GM23338 (cell line): ENCODE data around the gene NSG1. TPM values are rescaled to one million over a fixed set of nuclear protein-coding genes. Genes with fewer than 3 reads are reported as not detected.

Experiments
- ATAC-seq: fragments of 200-7000 bp; cut with Tn5 transposase; 3 replicates; pipeline ENCODE4 v1.9.1; 2020
- DNase-seq: peaks from one replicate; pipeline ENCODE4 v3.0.0-alpha.2; 2015; ENCODE audit warnings: low spot score
- H2AFZ ChIP-seq: fragments of 200-600 bp; sonication (generic); 2 replicates; pipeline ENCODE4 v1.8.0; 2016; ENCODE audit warnings: antibody characterized with exemption, mild to moderate bottlenecking, moderate library complexity
- H3F3A ChIP-seq: fragments of 200-600 bp; sonication (generic); replicated peaks from 2 replicates; pipeline ENCODE4 v1.8.0; 2017; ENCODE audit warnings: antibody characterized with exemption, mixed run types, low read depth
- H3K27ac ChIP-seq: fragments of 200-600 bp; sonication (generic); 2 replicates; pipeline ENCODE4 v1.6.1; 2016; ENCODE audit warnings: low read depth
- H3K27me3 ChIP-seq: fragments of 200-600 bp; sonication (generic); 2 replicates; pipeline ENCODE4 v1.8.0; 2016; ENCODE audit warnings: mild to moderate bottlenecking, mixed run types, moderate library complexity; ENCODE audit not compliant: insufficient read depth
- H3K36me3 ChIP-seq: fragments of 200-600 bp; sonication (generic); 2 replicates; pipeline ENCODE4 v1.8.0; 2016; ENCODE audit warnings: mild to moderate bottlenecking; ENCODE audit not compliant: insufficient read depth
- H3K4me1 ChIP-seq: fragments of 200-600 bp; sonication (generic); 2 replicates; pipeline ENCODE4 v1.8.0; 2016; ENCODE audit warnings: mild to moderate bottlenecking, moderate library complexity; ENCODE audit not compliant: insufficient read depth
- H3K4me2 ChIP-seq: fragments of 200-600 bp; sonication (generic); 2 replicates; pipeline ENCODE4 v1.7.1; 2017; ENCODE audit warnings: mixed run types
- H3K4me3 ChIP-seq: fragments of 200-600 bp; sonication (generic); 2 replicates; pipeline ENCODE4 v1.6.1; 2016; ENCODE audit warnings: mixed run types
- H3K79me2 ChIP-seq: fragments of 200-600 bp; sonication (generic); replicated peaks from 2 replicates; pipeline ENCODE4 v1.8.0; 2017; ENCODE audit warnings: mild to moderate bottlenecking; ENCODE audit not compliant: insufficient read depth
- H3K9me2 ChIP-seq: fragments of 200-600 bp; sonication (generic); 2 replicates; pipeline ENCODE4 v1.8.0; 2017; ENCODE audit not compliant: insufficient read depth
- H4K20me1 ChIP-seq: fragments of 200-600 bp; sonication (generic); replicated peaks from 2 replicates; pipeline ENCODE4 v1.8.0; 2017; ENCODE audit warnings: mild to moderate bottlenecking; ENCODE audit not compliant: insufficient read depth
- H3K27ac Mint-ChIP-seq: 2 replicates; pipeline ENCODE4 v1.8.0; 2020; ENCODE audit warnings: inconsistent platforms, mild to moderate bottlenecking, moderate library complexity, mixed read lengths
- H3K27me3 Mint-ChIP-seq: 3 replicates; pipeline ENCODE4 v1.8.0; 2022; ENCODE audit warnings: low read depth, mild to moderate bottlenecking, moderate library complexity, mixed read lengths, inconsistent platforms; ENCODE audit not compliant: insufficient read depth, poor library complexity
- H3K36me3 Mint-ChIP-seq: 3 replicates; pipeline ENCODE4 v1.8.0; 2021; ENCODE audit warnings: low read depth, mild to moderate bottlenecking, inconsistent platforms, moderate library complexity, mixed read lengths
- H3K4me1 Mint-ChIP-seq: 3 replicates; pipeline ENCODE4 v1.8.0; 2020; ENCODE audit warnings: mild to moderate bottlenecking, inconsistent platforms, mixed read lengths
- H3K4me3 Mint-ChIP-seq: 3 replicates; pipeline ENCODE4 v1.8.0; 2021; ENCODE audit warnings: moderate library complexity, mild to moderate bottlenecking, inconsistent platforms, mixed read lengths
- H3K9me3 Mint-ChIP-seq: 3 replicates; pipeline ENCODE4 v1.8.0; 2020; ENCODE audit warnings: moderate library complexity, mild to moderate bottlenecking, inconsistent platforms, mixed read lengths
- CREB1 ChIP-seq: fragments of 250-450 bp; sonication (Bioruptor Pico); IDR thresholded peaks from 2 replicates; pipeline ENCODE4 v1.5.0; 2020; ENCODE audit warnings: low read depth, mild to moderate bottlenecking, moderate library complexity
- EZH2 ChIP-seq: fragments of 200-600 bp; sonication (generic); IDR thresholded peaks from one replicate; pipeline ENCODE4 v1.8.0; 2017; ENCODE audit warnings: antibody characterized with exemption, mild to moderate bottlenecking, low read depth; ENCODE audit not compliant: unreplicated experiment
- EZH2phosphoT487 ChIP-seq: fragments of 200-600 bp; sonication (generic); IDR thresholded peaks from one replicate; pipeline ENCODE4 v1.8.1; 2018; ENCODE audit warnings: antibody characterized with exemption; ENCODE audit not compliant: unreplicated experiment
- NANOG ChIP-seq: IDR thresholded peaks from 2 replicates; pipeline ENCODE4 v1.6.1; 2016; ENCODE audit warnings: antibody characterized with exemption, borderline replicate concordance
- polyA plus RNA-seq: library from polyadenylated mRNA; unstranded; fragments of >200 nt; fragmentation: Nextera tagmentation; extraction: Ambion mirVana; gene quantifications from 2 replicates; pipeline ENCODE4 v1.2.1, GENCODE V29; 2016
- total RNA-seq: library from RNA; depleted of rRNA; stranded (reverse); fragments of >200 nt; shearing (Covaris generic); gene quantifications from 2 replicates; pipeline ENCODE4 v1.2.3, GENCODE V29; 2014
- TF ChIP-seq, protein P1 (sequence below): fragments of 250-450 bp; sonication (Bioruptor Pico); IDR thresholded peaks from 2 replicates; pipeline ENCODE4 v1.5.0; 2020; ENCODE audit warnings: mild to moderate bottlenecking, moderate library complexity
- TF ChIP-seq, protein P2 (sequence below), 2 experiments: fragments of 200-600 bp in 1 of 2; sonication (generic) in 1 of 2; conservative IDR thresholded peaks; 2 replicates each; pipeline versions ENCODE4 v1.5.1 to v1.6.1; 2016 to 2017; ENCODE audit warnings: antibody characterized with exemption in 2 of 2, low read depth in 2 of 2, mild to moderate bottlenecking in 2 of 2, moderate library complexity in 1 of 2
- TF ChIP-seq, protein P3 (sequence below): IDR thresholded peaks from one replicate; pipeline ENCODE4 v1.6.1; 2018; ENCODE audit warnings: antibody characterized with exemption; ENCODE audit not compliant: unreplicated experiment

The NSG1 gene
- total and polyA plus RNA-seq, 2 experiments from 2014 or later = 17.4 to 34.5 TPM

DNA sequence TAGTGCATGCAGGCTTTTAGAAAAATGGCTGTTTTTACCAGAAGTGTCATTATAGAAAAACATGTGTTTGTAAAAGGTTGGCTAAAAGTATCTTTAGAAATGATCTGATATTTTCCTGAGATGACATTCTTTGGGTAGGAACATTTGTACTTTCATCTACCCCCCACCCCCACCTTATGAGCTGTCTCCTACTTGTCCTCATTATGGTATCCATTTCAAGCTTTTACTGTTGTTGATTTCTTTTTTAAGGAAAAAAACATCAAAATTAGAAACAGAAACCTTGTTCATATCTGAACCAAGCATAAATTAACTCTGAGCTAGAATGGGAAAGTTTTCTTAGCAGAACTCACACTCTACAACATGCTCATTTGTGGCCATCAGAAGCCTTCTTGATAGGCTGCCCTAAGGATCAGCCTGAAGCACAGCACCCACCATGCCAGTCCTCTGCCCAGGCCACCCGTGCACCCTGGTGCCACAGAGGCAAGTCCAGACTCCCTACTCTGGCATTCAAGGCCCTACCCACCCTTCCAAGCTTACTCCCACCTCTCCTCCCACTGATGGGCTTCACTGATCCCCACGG, 49.4 kb downstream of the NSG1 start (continued):
- TF ChIP-seq, protein P1, sequence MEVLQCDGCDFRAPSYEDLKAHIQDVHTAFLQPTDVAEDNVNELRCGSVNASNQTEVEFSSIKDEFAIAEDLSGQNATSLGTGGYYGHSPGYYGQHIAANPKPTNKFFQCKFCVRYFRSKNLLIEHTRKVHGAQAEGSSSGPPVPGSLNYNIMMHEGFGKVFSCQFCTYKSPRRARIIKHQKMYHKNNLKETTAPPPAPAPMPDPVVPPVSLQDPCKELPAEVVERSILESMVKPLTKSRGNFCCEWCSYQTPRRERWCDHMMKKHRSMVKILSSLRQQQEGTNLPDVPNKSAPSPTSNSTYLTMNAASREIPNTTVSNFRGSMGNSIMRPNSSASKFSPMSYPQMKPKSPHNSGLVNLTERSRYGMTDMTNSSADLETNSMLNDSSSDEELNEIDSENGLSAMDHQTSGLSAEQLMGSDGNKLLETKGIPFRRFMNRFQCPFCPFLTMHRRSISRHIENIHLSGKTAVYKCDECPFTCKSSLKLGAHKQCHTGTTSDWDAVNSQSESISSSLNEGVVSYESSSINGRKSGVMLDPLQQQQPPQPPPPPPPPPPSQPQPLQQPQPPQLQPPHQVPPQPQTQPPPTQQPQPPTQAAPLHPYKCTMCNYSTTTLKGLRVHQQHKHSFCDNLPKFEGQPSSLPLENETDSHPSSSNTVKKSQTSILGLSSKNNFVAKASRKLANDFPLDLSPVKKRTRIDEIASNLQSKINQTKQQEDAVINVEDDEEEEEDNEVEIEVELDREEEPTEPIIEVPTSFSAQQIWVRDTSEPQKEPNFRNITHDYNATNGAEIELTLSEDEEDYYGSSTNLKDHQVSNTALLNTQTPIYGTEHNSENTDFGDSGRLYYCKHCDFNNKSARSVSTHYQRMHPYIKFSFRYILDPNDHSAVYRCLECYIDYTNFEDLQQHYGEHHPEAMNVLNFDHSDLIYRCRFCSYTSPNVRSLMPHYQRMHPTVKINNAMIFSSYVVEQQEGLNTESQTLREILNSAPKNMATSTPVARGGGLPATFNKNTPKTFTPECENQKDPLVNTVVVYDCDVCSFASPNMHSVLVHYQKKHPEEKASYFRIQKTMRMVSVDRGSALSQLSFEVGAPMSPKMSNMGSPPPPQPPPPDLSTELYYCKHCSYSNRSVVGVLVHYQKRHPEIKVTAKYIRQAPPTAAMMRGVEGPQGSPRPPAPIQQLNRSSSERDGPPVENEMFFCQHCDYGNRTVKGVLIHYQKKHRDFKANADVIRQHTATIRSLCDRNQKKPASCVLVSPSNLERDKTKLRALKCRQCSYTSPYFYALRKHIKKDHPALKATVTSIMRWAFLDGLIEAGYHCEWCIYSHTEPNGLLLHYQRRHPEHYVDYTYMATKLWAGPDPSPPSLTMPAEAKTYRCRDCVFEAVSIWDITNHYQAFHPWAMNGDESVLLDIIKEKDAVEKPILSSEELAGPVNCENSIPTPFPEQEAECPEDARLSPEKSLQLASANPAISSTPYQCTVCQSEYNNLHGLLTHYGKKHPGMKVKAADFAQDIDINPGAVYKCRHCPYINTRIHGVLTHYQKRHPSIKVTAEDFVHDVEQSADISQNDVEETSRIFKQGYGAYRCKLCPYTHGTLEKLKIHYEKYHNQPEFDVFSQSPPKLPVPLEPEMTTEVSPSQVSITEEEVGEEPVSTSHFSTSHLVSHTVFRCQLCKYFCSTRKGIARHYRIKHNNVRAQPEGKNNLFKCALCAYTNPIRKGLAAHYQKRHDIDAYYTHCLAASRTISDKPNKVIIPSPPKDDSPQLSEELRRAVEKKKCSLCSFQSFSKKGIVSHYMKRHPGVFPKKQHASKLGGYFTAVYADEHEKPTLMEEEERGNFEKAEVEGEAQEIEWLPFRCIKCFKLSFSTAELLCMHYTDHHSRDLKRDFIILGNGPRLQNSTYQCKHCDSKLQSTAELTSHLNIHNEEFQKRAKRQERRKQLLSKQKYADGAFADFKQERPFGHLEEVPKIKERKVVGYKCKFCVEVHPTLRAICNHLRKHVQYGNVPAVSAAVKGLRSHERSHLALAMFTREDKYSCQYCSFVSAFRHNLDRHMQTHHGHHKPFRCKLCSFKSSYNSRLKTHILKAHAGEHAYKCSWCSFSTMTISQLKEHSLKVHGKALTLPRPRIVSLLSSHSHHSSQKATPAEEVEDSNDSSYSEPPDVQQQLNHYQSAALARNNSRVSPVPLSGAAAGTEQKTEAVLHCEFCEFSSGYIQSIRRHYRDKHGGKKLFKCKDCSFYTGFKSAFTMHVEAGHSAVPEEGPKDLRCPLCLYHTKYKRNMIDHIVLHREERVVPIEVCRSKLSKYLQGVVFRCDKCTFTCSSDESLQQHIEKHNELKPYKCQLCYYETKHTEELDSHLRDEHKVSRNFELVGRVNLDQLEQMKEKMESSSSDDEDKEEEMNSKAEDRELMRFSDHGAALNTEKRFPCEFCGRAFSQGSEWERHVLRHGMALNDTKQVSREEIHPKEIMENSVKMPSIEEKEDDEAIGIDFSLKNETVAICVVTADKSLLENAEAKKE (CRISPR knock-in tag) = no peak
- TF ChIP-seq EZH2 = no peak
- TF ChIP-seq, protein P2, sequence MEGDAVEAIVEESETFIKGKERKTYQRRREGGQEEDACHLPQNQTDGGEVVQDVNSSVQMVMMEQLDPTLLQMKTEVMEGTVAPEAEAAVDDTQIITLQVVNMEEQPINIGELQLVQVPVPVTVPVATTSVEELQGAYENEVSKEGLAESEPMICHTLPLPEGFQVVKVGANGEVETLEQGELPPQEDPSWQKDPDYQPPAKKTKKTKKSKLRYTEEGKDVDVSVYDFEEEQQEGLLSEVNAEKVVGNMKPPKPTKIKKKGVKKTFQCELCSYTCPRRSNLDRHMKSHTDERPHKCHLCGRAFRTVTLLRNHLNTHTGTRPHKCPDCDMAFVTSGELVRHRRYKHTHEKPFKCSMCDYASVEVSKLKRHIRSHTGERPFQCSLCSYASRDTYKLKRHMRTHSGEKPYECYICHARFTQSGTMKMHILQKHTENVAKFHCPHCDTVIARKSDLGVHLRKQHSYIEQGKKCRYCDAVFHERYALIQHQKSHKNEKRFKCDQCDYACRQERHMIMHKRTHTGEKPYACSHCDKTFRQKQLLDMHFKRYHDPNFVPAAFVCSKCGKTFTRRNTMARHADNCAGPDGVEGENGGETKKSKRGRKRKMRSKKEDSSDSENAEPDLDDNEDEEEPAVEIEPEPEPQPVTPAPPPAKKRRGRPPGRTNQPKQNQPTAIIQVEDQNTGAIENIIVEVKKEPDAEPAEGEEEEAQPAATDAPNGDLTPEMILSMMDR (conservative IDR thresholded peaks at IDR 0.05; ENCODE audit: low read depth in 2 of 2) = no peak

DNA sequence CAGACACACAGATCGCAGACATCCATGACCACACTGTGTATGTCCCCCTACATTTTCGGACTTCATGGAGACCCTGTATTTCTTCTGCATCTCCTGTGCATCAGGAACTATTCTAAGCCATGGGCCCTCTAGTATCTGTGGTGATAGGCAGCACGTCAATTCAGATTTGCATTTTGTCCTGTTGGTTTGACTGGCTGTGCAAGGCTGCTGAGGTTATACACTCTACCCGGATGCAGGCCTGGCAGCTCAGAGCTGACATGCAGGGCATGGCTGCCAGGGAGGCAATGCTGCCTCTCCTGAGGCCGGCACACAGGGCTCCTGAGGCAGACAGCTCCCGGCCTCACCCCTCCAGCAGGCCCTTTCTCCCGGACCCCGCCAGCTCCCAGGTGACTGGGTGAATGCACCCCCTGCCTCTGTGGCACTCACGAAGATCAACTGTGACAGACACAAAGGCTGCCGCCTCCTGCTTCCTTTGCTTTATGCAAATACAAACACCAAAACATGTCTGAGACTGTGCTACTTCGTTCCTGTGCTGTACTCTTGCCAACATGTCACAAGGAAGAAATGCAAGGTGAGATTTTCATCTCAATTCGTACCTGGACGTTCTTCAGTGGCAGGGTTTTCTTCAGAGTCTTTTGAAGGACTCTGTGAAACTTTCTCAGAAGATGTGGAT, 51.0 kb downstream of the NSG1 start:
- H4K20me1 ChIP-seq = no peaks in the 10 kb centered on the region
- H3K27ac Mint-ChIP-seq = no peak overlapping the region
- H3K36me3 Mint-ChIP-seq = 0 out of 3 replicates have a peak, but pooled peaks cover 3% of the 10 kb centered on the region
- H3K27me3 ChIP-seq = no peaks in the 10 kb centered on the region
- no peak overlapping the region for H3K27ac ChIP-seq
- H3K36me3 ChIP-seq = no peaks in the 10 kb centered on the region
- no peaks in the 10 kb centered on the region; the same call in 2 of the 3 replicates for H3K4me1 Mint-ChIP-seq
- no peak overlapping the region for H3K4me3 Mint-ChIP-seq
- DNase-seq (no peak), ATAC-seq (no peak)
- no peaks in the 10 kb centered on the region for H3K4me1 ChIP-seq
- H3K4me2 ChIP-seq = no peak overlapping the region
- no peaks in the 10 kb centered on the region for H3F3A ChIP-seq
- H3K9me2 ChIP-seq = no peaks in the 10 kb centered on the region
- H3K79me2 ChIP-seq = no peaks in the 10 kb centered on the region
- H3K27me3 Mint-ChIP-seq = peaks cover 3% of the 10 kb centered on the region
- no peak overlapping the region for H2AFZ ChIP-seq
- no peaks in the 10 kb centered on the region for H3K9me3 Mint-ChIP-seq
- H3K4me3 ChIP-seq = no peak overlapping the region
- TF ChIP-seq, protein P2 (conservative IDR thresholded peaks at IDR 0.05; ENCODE audit: low read depth in 2 of 2) = no peak
- TF ChIP-seq CREB1 (CRISPR knock-in tag) = no peak
- no peak for TF ChIP-seq EZH2
- TF ChIP-seq EZH2phosphoT487 = no peak
- no peak for TF ChIP-seq NANOG
- TF ChIP-seq, protein P3, sequence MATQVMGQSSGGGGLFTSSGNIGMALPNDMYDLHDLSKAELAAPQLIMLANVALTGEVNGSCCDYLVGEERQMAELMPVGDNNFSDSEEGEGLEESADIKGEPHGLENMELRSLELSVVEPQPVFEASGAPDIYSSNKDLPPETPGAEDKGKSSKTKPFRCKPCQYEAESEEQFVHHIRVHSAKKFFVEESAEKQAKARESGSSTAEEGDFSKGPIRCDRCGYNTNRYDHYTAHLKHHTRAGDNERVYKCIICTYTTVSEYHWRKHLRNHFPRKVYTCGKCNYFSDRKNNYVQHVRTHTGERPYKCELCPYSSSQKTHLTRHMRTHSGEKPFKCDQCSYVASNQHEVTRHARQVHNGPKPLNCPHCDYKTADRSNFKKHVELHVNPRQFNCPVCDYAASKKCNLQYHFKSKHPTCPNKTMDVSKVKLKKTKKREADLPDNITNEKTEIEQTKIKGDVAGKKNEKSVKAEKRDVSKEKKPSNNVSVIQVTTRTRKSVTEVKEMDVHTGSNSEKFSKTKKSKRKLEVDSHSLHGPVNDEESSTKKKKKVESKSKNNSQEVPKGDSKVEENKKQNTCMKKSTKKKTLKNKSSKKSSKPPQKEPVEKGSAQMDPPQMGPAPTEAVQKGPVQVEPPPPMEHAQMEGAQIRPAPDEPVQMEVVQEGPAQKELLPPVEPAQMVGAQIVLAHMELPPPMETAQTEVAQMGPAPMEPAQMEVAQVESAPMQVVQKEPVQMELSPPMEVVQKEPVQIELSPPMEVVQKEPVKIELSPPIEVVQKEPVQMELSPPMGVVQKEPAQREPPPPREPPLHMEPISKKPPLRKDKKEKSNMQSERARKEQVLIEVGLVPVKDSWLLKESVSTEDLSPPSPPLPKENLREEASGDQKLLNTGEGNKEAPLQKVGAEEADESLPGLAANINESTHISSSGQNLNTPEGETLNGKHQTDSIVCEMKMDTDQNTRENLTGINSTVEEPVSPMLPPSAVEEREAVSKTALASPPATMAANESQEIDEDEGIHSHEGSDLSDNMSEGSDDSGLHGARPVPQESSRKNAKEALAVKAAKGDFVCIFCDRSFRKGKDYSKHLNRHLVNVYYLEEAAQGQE = no peak
